Osteoblast (primary cell): ENCODE data around the gene PIGO. TPM values are rescaled to one million over a fixed set of nuclear protein-coding genes. Genes with fewer than 3 reads are reported as not detected.
A peak's percentile ranks its signal among the peaks of the same experiment; 100 is the strongest.

Experiments used
- DNase-seq: peaks from one replicate; pipeline ENCODE4 v3.0.0; 2011; ENCODE audit warnings: low spot score, mixed read lengths; ENCODE audit not compliant: insufficient read length; ENCODE audit errors: missing footprints
- H2AFZ ChIP-seq: 2 replicates; pipeline ENCODE4 v1.6.0; 2011; ENCODE audit warnings: mild to moderate bottlenecking, low read length
- H3K27ac ChIP-seq: 2 replicates; pipeline ENCODE4 v1.5.1; 2011; ENCODE audit warnings: mild to moderate bottlenecking, low read depth, low read length, moderate library complexity
- H3K27me3 ChIP-seq: 2 replicates; pipeline ENCODE4 v1.6.0; 2012; ENCODE audit warnings: mild to moderate bottlenecking, control low read depth, inconsistent platforms, low read length, moderate library complexity; ENCODE audit not compliant: insufficient read depth
- H3K36me3 ChIP-seq: 2 replicates; pipeline ENCODE4 v1.5.1; 2011; ENCODE audit warnings: mild to moderate bottlenecking, low read length, control low read depth, moderate library complexity; ENCODE audit not compliant: insufficient read depth
- H3K4me1 ChIP-seq: 2 replicates; pipeline ENCODE4 v1.5.1; 2011; ENCODE audit warnings: mild to moderate bottlenecking, low read length, control low read depth, moderate library complexity; ENCODE audit not compliant: insufficient read depth
- H3K4me2 ChIP-seq: 2 replicates; pipeline ENCODE4 v1.6.0; 2011; ENCODE audit warnings: mild to moderate bottlenecking, low read length; ENCODE audit not compliant: insufficient read depth
- H3K4me3 ChIP-seq: fragments of 200-600 bp; sonication (generic); 3 replicates; pipeline ENCODE4 v1.5.1; 2012; ENCODE audit warnings: mild to moderate bottlenecking, low read length, inconsistent platforms; ENCODE audit not compliant: insufficient read depth
- H3K79me2 ChIP-seq: 2 replicates; pipeline ENCODE4 v1.6.0; 2012; ENCODE audit warnings: mild to moderate bottlenecking, low read length, control low read depth, inconsistent platforms; ENCODE audit not compliant: insufficient read depth
- H3K9me3 ChIP-seq: 2 replicates; pipeline ENCODE4 v1.5.1; 2011; ENCODE audit warnings: low read depth, low read length, control low read depth
- H4K20me1 ChIP-seq: 2 replicates; pipeline ENCODE4 v1.6.0; 2012; ENCODE audit warnings: mild to moderate bottlenecking, low read length, control low read depth; ENCODE audit not compliant: insufficient read depth
- total RNA-seq: library from RNA; depleted of rRNA; stranded (reverse); fragments of >200 nt; gene quantifications from 2 replicates; pipeline ENCODE4 v1.2.3, GENCODE V29; 2012
- TF ChIP-seq, protein P1 (sequence below): IDR thresholded peaks from 2 replicates; pipeline ENCODE4 v1.5.1; 2011; ENCODE audit warnings: mild to moderate bottlenecking, low read depth, low read length, moderate library complexity; ENCODE audit errors: extremely low read depth

The PIGO gene
- total RNA-seq, 1 donor: 15.9 TPM

DNA sequence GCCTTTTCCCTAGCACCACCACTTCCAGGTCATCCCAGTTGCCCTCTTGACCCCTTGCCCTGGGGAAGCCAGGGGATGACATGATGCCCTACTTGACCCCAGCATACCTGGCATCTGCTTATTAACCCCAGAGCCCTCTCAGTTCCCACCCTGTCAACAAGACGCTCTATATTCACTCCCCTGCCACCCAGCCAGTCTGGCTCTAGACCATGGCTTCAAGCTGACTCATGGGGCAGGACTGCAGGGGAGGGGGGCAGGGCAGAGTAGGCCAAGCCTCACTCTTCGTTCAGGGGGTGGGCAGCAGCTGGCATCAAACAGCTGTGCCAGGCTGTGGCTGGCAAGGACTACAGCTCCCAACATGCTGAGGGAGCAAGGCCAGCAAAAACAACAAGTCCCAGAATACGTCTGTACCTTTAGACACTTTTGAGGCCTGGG lies 14.0 kb upstream of the PIGO start:
- peak; percentile 96 for DNase-seq

DNA sequence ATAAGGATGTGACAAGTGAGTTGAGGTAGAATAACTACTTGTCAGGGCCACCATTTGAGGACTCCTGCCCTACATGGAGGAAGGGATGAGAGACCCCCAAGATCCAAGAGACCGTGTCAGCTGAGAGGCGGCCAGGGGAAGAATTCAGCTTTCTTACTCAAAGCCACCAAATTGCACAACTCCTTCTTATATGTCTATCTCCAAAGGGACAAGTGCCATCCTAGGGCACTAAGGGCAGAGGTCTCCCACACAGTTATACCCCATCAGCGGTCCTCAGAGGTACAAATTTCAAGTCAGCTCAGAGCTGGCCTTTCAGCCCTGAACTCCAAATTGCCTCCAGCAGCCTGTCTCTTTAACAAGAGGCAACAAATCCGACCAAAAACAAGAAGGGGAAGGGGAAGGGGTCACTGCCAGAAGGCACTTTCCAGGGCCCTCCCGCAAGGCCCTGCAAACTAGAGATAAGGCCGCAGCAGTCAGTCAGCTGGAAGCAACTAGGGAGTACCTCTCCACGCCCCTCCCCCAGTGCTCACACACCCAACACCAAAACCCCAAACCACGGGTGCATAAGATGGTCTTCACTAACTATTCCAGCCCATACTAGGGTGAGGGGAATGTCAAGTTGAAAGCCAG lies 12.7 kb upstream of the PIGO start:
- H2AFZ ChIP-seq: no peak overlapping the region
- no peak overlapping the region for H3K4me3 ChIP-seq
- no peaks in the 10 kb centered on the region for H3K9me3 ChIP-seq
- H3K4me1 ChIP-seq: peaks cover 35% of the 10 kb centered on the region
- peaks cover 47% of the 10 kb centered on the region for H3K36me3 ChIP-seq
- H3K4me2 ChIP-seq: no peak overlapping the region
- TF ChIP-seq, protein P1, sequence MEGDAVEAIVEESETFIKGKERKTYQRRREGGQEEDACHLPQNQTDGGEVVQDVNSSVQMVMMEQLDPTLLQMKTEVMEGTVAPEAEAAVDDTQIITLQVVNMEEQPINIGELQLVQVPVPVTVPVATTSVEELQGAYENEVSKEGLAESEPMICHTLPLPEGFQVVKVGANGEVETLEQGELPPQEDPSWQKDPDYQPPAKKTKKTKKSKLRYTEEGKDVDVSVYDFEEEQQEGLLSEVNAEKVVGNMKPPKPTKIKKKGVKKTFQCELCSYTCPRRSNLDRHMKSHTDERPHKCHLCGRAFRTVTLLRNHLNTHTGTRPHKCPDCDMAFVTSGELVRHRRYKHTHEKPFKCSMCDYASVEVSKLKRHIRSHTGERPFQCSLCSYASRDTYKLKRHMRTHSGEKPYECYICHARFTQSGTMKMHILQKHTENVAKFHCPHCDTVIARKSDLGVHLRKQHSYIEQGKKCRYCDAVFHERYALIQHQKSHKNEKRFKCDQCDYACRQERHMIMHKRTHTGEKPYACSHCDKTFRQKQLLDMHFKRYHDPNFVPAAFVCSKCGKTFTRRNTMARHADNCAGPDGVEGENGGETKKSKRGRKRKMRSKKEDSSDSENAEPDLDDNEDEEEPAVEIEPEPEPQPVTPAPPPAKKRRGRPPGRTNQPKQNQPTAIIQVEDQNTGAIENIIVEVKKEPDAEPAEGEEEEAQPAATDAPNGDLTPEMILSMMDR: no peak
- H4K20me1 ChIP-seq: peaks cover 27% of the 10 kb centered on the region
- H3K27me3 ChIP-seq: no peaks in the 10 kb centered on the region
- DNase-seq: peak; percentile 47
- peaks cover 62% of the 10 kb centered on the region for H3K79me2 ChIP-seq
- H3K27ac ChIP-seq: no peak overlapping the region

More for the DNA sequence above, 14.0 kb upstream of the PIGO start:
- Histone ChIP-seq H2AFZ (no peak overlapping the region), H3K27ac (peak overlapping the region; percentile 67), H4K20me1 (peaks cover 27% of the 10 kb centered on the region), H3K9me3 (no peaks in the 10 kb centered on the region), H3K27me3 (no peaks in the 10 kb centered on the region), H3K4me3 (peak overlapping the region; percentile 94), H3K4me2 (peak overlapping the region; percentile 96), H3K36me3 (peaks cover 36% of the 10 kb centered on the region), H3K79me2 (peaks cover 62% of the 10 kb centered on the region), H3K4me1 (peaks cover 48% of the 10 kb centered on the region)
- TF ChIP-seq, protein P1: no peak

DNA sequence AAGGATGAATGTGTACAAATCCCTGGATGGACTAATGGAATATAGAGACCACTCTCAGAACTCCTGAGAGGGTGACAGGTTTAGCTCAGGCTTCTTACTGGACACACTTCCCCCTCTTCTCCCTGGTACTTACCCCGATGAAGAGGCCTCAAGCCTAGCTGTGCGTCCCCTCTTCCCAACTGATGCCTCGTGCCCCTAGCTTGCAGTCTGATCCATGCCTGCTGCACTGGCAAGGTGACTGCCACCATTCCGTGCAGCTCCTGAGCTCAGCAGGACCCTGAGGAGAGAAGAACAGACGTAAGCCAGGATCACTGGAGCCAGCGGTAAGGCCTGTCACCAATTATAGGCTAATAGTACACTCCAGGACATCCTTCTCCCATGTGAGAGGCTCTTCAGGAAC lies 12.1 kb upstream of the PIGO start:
- Histone ChIP-seq H4K20me1 (peaks cover 29% of the 10 kb centered on the region), H3K79me2 (peaks cover 59% of the 10 kb centered on the region), H3K4me3 (no peak overlapping the region), H2AFZ (no peak overlapping the region), H3K4me1 (peaks cover 34% of the 10 kb centered on the region), H3K4me2 (no peak overlapping the region), H3K36me3 (peaks cover 50% of the 10 kb centered on the region), H3K27ac (no peak overlapping the region), H3K27me3 (no peaks in the 10 kb centered on the region), H3K9me3 (no peaks in the 10 kb centered on the region)
- TF ChIP-seq, protein P1: no peak
- DNase-seq: no peak

DNA sequence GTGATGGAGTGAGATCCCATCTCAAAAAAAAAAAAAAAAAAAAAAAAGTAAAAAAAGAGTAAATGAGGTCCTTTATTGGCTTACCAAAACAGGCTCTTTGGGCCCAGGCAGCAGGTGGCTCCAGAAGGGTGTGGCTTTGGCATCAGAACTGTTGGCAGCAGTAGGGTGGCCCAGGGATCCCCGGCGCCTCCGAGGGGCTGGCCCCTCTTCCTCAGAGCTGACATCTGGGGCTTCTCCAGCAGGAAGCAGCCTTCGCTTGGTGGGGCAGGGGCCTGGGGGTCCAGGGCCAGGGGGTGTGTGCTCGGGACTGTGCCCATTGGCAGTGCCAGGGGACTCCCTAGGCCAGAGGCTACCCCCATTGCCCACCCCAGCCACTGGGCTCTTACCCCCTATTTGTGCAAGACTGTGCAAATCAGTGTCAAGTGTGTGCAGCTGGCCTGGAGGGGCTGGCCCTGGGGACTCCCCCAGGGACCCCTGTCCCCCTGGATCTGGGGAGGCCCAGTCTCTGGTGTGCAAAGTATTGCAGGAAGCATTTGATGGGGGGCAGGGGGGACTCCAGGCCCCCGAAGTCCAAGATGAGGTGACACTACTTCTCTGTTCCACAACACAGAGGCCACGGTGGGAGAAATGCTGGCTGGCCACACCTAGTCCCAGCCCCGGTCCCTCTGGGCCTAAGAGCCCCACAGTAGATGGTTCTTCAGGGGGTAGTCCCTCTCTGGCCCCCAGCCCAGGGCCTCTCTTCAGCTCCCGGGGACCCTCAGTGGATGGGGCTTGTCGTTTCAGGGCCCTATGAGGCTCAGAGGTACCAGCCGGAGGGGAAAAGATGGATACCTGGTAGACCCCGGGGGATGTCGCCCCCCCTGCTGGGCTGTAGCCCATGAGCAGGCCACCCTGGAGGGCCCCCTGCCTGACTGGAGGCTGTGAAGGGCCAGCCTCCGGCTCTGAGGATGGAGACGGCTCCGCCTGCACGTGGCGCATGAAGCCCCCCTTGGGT lies 11.2 kb upstream of the PIGO start:
- peaks cover 29% of the 10 kb centered on the region for H4K20me1 ChIP-seq

More for the DNA sequence above, 11.2 kb upstream of the PIGO start:
- Histone ChIP-seq H3K4me2 (no peak overlapping the region), H3K9me3 (no peaks in the 10 kb centered on the region), H3K36me3 (peaks cover 50% of the 10 kb centered on the region), H3K79me2 (peaks cover 56% of the 10 kb centered on the region), H3K4me3 (no peak overlapping the region), H2AFZ (no peak overlapping the region), H3K27ac (no peak overlapping the region), H3K4me1 (peaks cover 32% of the 10 kb centered on the region), H3K27me3 (no peaks in the 10 kb centered on the region)
- DNase-seq: peak; percentile 31
- TF ChIP-seq, protein P1: no peak
